NCI-H1436 (cell line): ENCODE data around the gene MLIP.
"Not testable (repeated sequence)": the region's sequence is repeated elsewhere in the genome, so short reads cannot be mapped to it uniquely, and the experiment has no call there.

Experiments
- DNase-seq: peaks from one replicate; lab custom pipeline; 2025; lab: John Stamatoyannopoulos, UW

The MLIP gene

GRCh38 chr6:54232703-54233102, 121.5 kb downstream of the MLIP start:
- DNase-seq: no peak

GRCh38 chr6:54234539-54234938, 123.3 kb downstream of the MLIP start:
- DNase-seq: no peak

- DNase-seq: no peak
Measured at GRCh38 chr6:54236984-54237383, 125.7 kb downstream of the MLIP start.

GRCh38 chr6:54238396-54238795, 127.2 kb downstream of the MLIP start:
- no peak for DNase-seq

GRCh38 chr6:54243699-54244098, 132.5 kb downstream of the MLIP start:
- DNase-seq: no peak

GRCh38 chr6:54244430-54244829, 133.2 kb downstream of the MLIP start:
- DNase-seq: no peak

GRCh38 chr6:54245265-54245664, 134.0 kb downstream of the MLIP start:
- DNase-seq: no peak

GRCh38 chr6:54248319-54248718, 137.1 kb downstream of the MLIP start:
- no peak for DNase-seq

GRCh38 chr6:54248994-54249393, 137.8 kb downstream of the MLIP start:
- no peak for DNase-seq

GRCh38 chr6:54249812-54250211, 138.6 kb downstream of the MLIP start:
- not testable (repeated sequence) for DNase-seq

- no peak for DNase-seq
Measured at GRCh38 chr6:54252496-54252895, 141.3 kb downstream of the MLIP start.

GRCh38 chr6:54252916-54253315, 141.7 kb downstream of the MLIP start:
- no peak for DNase-seq

- DNase-seq: no peak
Measured at GRCh38 chr6:54254886-54255285, 143.6 kb downstream of the MLIP start.

GRCh38 chr6:54255886-54256285, 144.6 kb downstream of the MLIP start:
- DNase-seq: no peak

- DNase-seq: no peak
Measured at GRCh38 chr6:54260025-54260424, 148.8 kb downstream of the MLIP start.

- no peak for DNase-seq
Measured at GRCh38 chr6:54262499-54262898, 151.3 kb downstream of the MLIP start.

GRCh38 chr6:54262971-54263370, 151.7 kb downstream of the MLIP start:
- no peak for DNase-seq

- no peak for DNase-seq
Measured at GRCh38 chr6:54264581-54265272, 153.5 kb downstream of the MLIP start.

GRCh38 chr6:54266400-54266923, 155.2 kb downstream of the MLIP start:
- DNase-seq: no peak

GRCh38 chr6:54267798-54268197, 156.6 kb downstream of the MLIP start:
- DNase-seq: peak; percentile 16

- DNase-seq: no peak
Measured at GRCh38 chr6:54273214-54273820, 162.1 kb downstream of the MLIP start.

- no peak for DNase-seq
Measured at GRCh38 chr6:54274383-54274782, 163.1 kb downstream of the MLIP start.

- no peak for DNase-seq
Measured at GRCh38 chr6:54282186-54282585, 170.9 kb downstream of the MLIP start.
